Chondrocyte (in vitro differentiated cells): ENCODE results near the gene CYGB. TPM values are rescaled to one million over a fixed set of nuclear protein-coding genes. Genes with fewer than 3 reads are reported as not detected.
A peak's percentile ranks its signal among the peaks of the same experiment; 100 is the strongest.
"Not testable (repeated sequence)": the region's sequence is repeated elsewhere in the genome, so short reads cannot be mapped to it uniquely, and the experiment has no call there.

Experiments
- DNase-seq: peaks from one replicate; pipeline ENCODE4 v3.0.0; 2021; ENCODE audit warnings: mixed read lengths, low spot score
- H3K27ac Mint-ChIP-seq: one replicate; pipeline ENCODE4 v1.8.0; 2021; ENCODE audit warnings: mild to moderate bottlenecking, moderate library complexity, mixed read lengths; ENCODE audit not compliant: unreplicated experiment
- H3K27me3 Mint-ChIP-seq: 2 replicates; pipeline ENCODE4 v1.8.0; 2021; ENCODE audit warnings: low read depth, mixed read lengths
- H3K36me3 Mint-ChIP-seq: 2 replicates; pipeline ENCODE4 v1.8.0; 2021; ENCODE audit warnings: low read depth, mixed read lengths
- H3K4me1 Mint-ChIP-seq: 2 replicates; pipeline ENCODE4 v1.8.0; 2021; ENCODE audit warnings: low read depth, mild to moderate bottlenecking, mixed read lengths
- H3K4me3 Mint-ChIP-seq: one replicate; pipeline ENCODE4 v1.8.0; 2021; ENCODE audit warnings: mild to moderate bottlenecking, moderate library complexity, mixed read lengths; ENCODE audit not compliant: unreplicated experiment
- H3K9me3 Mint-ChIP-seq: 2 replicates; pipeline ENCODE4 v1.8.0; 2021; ENCODE audit warnings: low read depth, mixed read lengths
- total RNA-seq: library from RNA; stranded (reverse); gene quantifications from 3 replicates; pipeline ENCODE4 v1.2.1, GENCODE V29; 2021
- TF ChIP-seq, protein P1 (sequence below): fragments of 200-600 bp; sonication (generic); IDR thresholded peaks from 2 replicates; pipeline ENCODE4 v1.5.0; 2021; ENCODE audit warnings: antibody characterized with exemption, mild to moderate bottlenecking, moderate library complexity

CYGB gene
- total RNA-seq, 1 donor from 2014 or later: 5.4 TPM

GRCh38 chr17:76511668-76512365 is 25.7 kb downstream of the CYGB start:
- Mint-ChIP-seq H3K36me3 (no peaks in the 10 kb centered on the region), H3K27me3 (peaks cover 17% of the 10 kb centered on the region), H3K27ac (no peak overlapping the region), H3K4me1 (peaks cover 12% of the 10 kb centered on the region), H3K9me3 (no peaks in the 10 kb centered on the region), H3K4me3 (no peak overlapping the region)
- TF ChIP-seq, protein P1, sequence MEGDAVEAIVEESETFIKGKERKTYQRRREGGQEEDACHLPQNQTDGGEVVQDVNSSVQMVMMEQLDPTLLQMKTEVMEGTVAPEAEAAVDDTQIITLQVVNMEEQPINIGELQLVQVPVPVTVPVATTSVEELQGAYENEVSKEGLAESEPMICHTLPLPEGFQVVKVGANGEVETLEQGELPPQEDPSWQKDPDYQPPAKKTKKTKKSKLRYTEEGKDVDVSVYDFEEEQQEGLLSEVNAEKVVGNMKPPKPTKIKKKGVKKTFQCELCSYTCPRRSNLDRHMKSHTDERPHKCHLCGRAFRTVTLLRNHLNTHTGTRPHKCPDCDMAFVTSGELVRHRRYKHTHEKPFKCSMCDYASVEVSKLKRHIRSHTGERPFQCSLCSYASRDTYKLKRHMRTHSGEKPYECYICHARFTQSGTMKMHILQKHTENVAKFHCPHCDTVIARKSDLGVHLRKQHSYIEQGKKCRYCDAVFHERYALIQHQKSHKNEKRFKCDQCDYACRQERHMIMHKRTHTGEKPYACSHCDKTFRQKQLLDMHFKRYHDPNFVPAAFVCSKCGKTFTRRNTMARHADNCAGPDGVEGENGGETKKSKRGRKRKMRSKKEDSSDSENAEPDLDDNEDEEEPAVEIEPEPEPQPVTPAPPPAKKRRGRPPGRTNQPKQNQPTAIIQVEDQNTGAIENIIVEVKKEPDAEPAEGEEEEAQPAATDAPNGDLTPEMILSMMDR: no peak
- DNase-seq: no peak

DNA sequence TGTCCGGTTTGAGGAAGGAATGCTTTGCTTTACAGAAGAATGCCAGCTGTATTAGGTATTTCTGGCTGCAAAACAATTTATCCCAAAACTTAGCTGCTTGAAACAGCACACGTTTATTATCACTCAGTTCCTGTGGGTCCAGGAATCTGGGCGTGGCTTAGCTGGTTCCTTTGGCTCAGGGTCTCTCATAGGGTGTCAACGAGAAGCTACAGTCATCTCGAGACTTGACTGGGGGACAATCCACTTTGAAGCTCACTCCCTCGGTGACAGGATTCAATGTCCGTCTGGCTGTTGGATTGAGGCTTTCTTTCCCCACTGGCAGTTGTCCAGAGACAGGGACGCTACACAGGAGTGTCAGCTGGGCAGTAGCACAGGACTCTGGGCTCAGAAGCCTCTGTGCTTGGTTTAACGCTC is 26.7 kb downstream of the CYGB start:
- DNase-seq: no peak
- Mint-ChIP-seq H3K4me1 (peaks cover 12% of the 10 kb centered on the region), H3K27ac (no peak overlapping the region), H3K27me3 (peaks cover 17% of the 10 kb centered on the region), H3K36me3 (no peaks in the 10 kb centered on the region), H3K4me3 (no peak overlapping the region), H3K9me3 (no peaks in the 10 kb centered on the region)
- TF ChIP-seq, protein P1: no peak

- not testable (repeated sequence) for H3K9me3 Mint-ChIP-seq, DNase-seq, H3K4me1 Mint-ChIP-seq, H3K27ac Mint-ChIP-seq, H3K36me3 Mint-ChIP-seq, H3K4me3 Mint-ChIP-seq
- peaks cover 17% of the 10 kb centered on the region for H3K27me3 Mint-ChIP-seq
These were observed 28.9 kb downstream of the CYGB start for GRCh38 chr17:76508472-76509063.

DNA sequence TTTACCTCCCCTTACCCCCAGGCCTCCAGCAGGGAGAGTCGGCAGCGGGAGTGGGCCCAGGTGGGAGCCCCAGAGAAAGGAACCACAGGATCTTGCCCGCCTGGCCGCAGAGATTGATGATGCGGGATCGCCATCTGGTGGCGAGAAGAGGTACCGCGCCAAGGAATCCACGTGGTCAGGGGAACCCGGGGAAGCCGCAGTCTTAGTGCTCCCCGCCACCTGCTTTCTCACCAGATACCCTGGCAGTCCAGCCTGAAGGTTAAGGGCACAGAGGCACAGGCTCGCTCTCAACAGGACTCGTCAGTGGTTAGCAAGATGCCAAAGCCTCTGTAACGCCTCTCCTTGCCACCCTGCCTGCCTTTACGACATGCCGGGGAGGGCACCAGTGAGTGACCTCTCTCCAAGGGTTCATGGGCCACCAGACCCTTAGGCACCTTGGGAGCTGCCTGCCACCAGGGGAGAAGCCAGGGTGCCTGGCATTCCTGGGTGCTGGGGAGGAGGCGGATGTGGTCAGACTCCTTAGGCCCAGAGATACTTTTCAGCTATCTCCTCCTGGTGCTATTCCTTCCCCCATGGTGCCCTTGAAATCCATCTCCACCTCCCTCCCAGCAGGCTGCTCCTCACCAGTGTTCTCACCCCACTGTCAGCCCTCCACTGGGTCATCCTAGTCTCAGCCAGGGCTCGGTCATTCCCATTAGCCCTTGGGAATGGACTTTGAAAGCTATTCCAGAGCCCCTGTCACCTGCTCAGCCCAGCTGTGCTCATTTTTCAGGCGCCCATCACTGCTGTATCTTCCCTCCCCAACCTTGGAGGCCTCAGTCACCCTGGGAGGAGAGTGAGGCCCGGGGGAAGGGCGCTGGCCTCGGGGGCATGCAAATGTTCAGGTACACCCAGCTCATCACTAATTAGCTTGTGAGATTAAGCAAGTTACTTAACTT is 30.8 kb downstream of the CYGB start:
- TF ChIP-seq, protein P1: peak; percentile 92
- H3K27me3 Mint-ChIP-seq: peaks cover 15% of the 10 kb centered on the region
- H3K4me1 Mint-ChIP-seq: peaks cover 7% of the 10 kb centered on the region
- DNase-seq: no peak
- H3K27ac Mint-ChIP-seq: no peak overlapping the region
- H3K4me3 Mint-ChIP-seq: no peak overlapping the region
- no peaks in the 10 kb centered on the region for H3K9me3 Mint-ChIP-seq
- no peaks in the 10 kb centered on the region for H3K36me3 Mint-ChIP-seq

DNA sequence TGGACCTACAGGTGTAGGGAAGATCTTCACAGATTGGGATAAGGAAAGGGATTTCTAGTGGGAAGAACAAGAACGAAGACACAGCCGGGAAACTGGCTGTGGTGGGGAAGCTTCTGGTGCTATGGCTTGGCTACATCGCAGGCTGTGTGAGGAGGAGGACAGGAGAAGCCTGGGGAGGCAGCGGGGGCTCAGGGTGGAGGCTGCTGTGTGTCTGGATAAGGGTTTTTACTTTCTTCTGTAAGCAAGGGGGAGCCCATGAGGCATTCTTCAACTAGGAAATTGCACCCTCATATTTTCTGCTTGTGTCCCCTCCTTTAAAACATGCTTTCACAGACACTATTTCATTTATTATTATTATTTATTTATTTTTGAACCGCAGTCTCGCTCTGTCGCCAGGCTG is 33.4 kb downstream of the CYGB start:
- no peak overlapping the region for H3K27ac Mint-ChIP-seq

More for the DNA sequence above, 33.4 kb downstream of the CYGB start:
- H3K27me3 Mint-ChIP-seq: peaks cover 13% of the 10 kb centered on the region
- H3K4me1 Mint-ChIP-seq: peaks cover 19% of the 10 kb centered on the region
- no peaks in the 10 kb centered on the region for H3K36me3 Mint-ChIP-seq
- TF ChIP-seq, protein P1: peak; percentile 38
- no peak for DNase-seq
- H3K9me3 Mint-ChIP-seq: no peaks in the 10 kb centered on the region
- H3K4me3 Mint-ChIP-seq: no peak overlapping the region
